ENCODE measurements around the gene TTC38. TPM values are rescaled to one million over a fixed set of nuclear protein-coding genes. Genes with fewer than 3 reads are reported as not detected.

TTC38 gene
- total and polyA plus RNA-seq, 2 donors (not counting 3 experiments of a cell fraction or from before 2014, with no cell fraction given), result 31.6 to 39.7 TPM

DNA sequence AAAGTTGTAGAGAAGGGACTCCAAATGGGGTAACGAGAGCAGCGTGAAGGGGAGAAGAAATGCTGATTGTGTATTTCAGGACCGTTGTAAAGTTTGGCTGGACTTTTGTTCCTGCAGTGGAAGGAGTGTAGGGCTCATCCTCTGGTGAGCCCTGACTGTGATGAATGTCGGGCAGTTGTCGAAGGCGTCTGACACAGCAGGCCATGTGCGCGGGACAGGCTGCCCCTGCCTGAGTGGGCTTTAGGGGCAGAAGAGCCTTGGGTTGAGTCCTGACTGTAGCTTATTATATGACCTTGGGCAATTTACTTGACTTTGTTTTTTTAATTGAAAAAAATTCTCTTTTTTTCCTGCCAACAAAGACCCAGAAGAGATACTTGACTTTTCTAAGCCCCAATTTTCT is 70.8 kb downstream of the TTC38 start:
- ChIA-PET POLR2A (no interaction called here), CTCF (interaction anchor here (0.9 kb wide), 1 partner anchor 29 kb away, joined by 3 read pairs; no protein-coding TSS in a partner anchor)
- H3K4me1 ChIP-seq (ENCODE audit: control insufficient read depth, extremely low read depth, insufficient read depth, low read length), result peaks cover 7% of the 10 kb centered on the region
- no peaks in the 10 kb centered on the region for H3K9me3 ChIP-seq (replicated peaks; ENCODE audit: control insufficient read depth, insufficient read depth, low read length)
- H3K4me3 ChIP-seq (replicated peaks in 1 of 3; ENCODE audit: insufficient read depth in 1 of 3, low read depth in 1 of 3, low read length in 3 of 3), result no peak overlapping the region
- dilution Hi-C loops (cut with MboI; ENCODE audit: extremely low pct_ligation_motif_present, low sequenced_read_pairs) (no loop called here), intact Hi-C loops (cut with micrococcal nuclease) (no loop called here)
- no peak overlapping the region for H3K4me2 ChIP-seq (ENCODE audit: insufficient read depth, low read length)
- H3K27ac ChIP-seq (ENCODE audit: insufficient read depth, low read depth, low read length), result no peak overlapping the region
- peaks cover 11 to 26% of the 10 kb centered on the region in 2 experiments for H3K36me3 ChIP-seq (ENCODE audit: control insufficient read depth in 2 of 2, extremely low read depth in 1 of 2, insufficient read depth in 2 of 2, low read length in 2 of 2)
- BruUV-seq (replicated peaks), result no TSS peak
- TF ChIP-seq EZH2 (IDR thresholded peaks at IDR 0.05; ENCODE audit: borderline replicate concordance, low read depth, low read length, severe bottlenecking), result no peak
- no peak for TF ChIP-seq JUN (IDR thresholded peaks at IDR 0.05; ENCODE audit: borderline replicate concordance, insufficient read depth, insufficient read length, low read depth)
- no peak for TF ChIP-seq POLR2AphosphoS5 (IDR thresholded peaks at IDR 0.05; ENCODE audit: insufficient read depth, low read depth, low read length)
- no peak for TF ChIP-seq FOS (IDR thresholded peaks at IDR 0.05; ENCODE audit: borderline replicate concordance, insufficient read depth, low read length)
- TF ChIP-seq MYC (IDR thresholded peaks at IDR 0.05; ENCODE audit: low read depth, low read length), result no peak
- TF ChIP-seq POLR2A (IDR thresholded peaks at IDR 0.05; ENCODE audit: low read depth, low read length), result no peak
- no peak for TF ChIP-seq MAX (IDR thresholded peaks at IDR 0.05; ENCODE audit: insufficient read depth, insufficient read length)
- no peak for TF ChIP-seq GATA2 (IDR thresholded peaks at IDR 0.05; ENCODE audit: insufficient read depth, insufficient read length, low read depth, low read length)
- TF ChIP-seq, protein P1, sequence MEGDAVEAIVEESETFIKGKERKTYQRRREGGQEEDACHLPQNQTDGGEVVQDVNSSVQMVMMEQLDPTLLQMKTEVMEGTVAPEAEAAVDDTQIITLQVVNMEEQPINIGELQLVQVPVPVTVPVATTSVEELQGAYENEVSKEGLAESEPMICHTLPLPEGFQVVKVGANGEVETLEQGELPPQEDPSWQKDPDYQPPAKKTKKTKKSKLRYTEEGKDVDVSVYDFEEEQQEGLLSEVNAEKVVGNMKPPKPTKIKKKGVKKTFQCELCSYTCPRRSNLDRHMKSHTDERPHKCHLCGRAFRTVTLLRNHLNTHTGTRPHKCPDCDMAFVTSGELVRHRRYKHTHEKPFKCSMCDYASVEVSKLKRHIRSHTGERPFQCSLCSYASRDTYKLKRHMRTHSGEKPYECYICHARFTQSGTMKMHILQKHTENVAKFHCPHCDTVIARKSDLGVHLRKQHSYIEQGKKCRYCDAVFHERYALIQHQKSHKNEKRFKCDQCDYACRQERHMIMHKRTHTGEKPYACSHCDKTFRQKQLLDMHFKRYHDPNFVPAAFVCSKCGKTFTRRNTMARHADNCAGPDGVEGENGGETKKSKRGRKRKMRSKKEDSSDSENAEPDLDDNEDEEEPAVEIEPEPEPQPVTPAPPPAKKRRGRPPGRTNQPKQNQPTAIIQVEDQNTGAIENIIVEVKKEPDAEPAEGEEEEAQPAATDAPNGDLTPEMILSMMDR (IDR thresholded peaks at IDR 0.05; ENCODE audit: extremely low read depth in 1 of 2, insufficient read depth in 1 of 2, low read depth in 1 of 2, low read length in 2 of 2), result no peak
- no peak for DNase-seq (ENCODE audit: low read depth, low spot score)
- H2AFZ ChIP-seq (ENCODE audit: low read depth, low read length), result no peak overlapping the region
- FAIRE-seq, result no peak
- peaks cover 32% of the 10 kb centered on the region for H3K79me2 ChIP-seq (ENCODE audit: control insufficient read depth, insufficient read depth, low read length)
- H3K27me3 ChIP-seq (ENCODE audit: control insufficient read depth in 2 of 2, insufficient read depth in 2 of 2, low read length in 2 of 2), result no peaks in the 10 kb centered on the region
- H3K9ac ChIP-seq (replicated peaks; ENCODE audit: extremely low read depth, insufficient read depth, low read length), result no peak overlapping the region
- no peaks in the 10 kb centered on the region for H4K20me1 ChIP-seq (replicated peaks; ENCODE audit: control insufficient read depth, extremely low read depth, insufficient read depth, low read length)
- H3K9me1 ChIP-seq (replicated peaks; ENCODE audit: control insufficient read depth, extremely low read depth, insufficient read depth, low read length), result no peaks in the 10 kb centered on the region

Data from endothelial cell of umbilical vein (primary cell).